NCI-H526 (cell line): ENCODE results near the gene MAOA.

Experiments used
- DNase-seq, 2 experiments: peaks; one replicate each; lab custom pipeline; 2025; lab: John Stamatoyannopoulos, UW

The MAOA gene

GRCh38 chrX:43758044-43758443, 101.9 kb downstream of the MAOA start:
- no peak for DNase-seq

- no peak for DNase-seq
Measured at GRCh38 chrX:43785930-43786591, 130.0 kb downstream of the MAOA start.
